ENCODE measurements around the gene KDM5A. TPM values are rescaled to one million over a fixed set of nuclear protein-coding genes. Genes with fewer than 3 reads are reported as not detected.

Gene KDM5A
- total and polyA plus RNA-seq, 10 donors, result 4.9 to 131 (median 79.3) TPM

DNA sequence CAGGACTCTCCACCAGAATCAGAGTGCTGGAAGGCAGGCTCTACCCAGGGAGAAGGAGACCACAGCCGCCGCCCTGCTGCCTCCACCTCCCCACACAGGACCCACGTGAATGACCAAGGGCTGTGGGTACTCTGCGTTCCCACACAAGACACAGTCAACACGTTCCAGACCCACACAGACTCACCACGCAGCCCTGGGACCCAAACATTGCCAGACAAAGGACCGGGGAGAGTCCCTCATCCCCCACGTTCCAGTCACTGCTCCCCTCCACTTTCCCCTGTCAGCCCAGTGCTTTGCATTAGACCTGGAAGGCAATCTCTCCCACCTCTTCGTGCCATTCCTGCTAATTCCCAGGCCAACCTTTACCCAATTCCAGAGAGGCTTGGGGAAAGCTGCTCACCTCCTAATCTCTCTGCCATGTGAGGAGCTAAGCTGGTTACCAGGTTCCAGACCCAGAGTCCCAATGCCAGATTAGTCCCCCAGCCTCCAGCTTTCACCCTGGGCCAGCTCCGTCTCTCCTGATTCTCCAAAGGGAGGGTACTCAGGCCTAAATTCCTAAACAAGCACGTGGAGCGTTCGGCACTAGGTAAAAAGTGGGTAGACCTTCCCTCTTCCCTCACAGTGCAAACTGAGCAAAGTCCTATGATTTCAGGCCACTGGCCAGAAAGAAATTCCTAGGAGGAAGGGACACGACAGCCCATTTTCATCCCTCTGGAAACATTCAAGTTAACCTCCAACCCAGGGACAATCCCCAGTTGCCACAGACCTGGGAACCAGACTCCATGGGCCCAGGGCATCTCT lies 131.4 kb downstream of the KDM5A start:
- H3K27ac ChIP-seq, result no peak overlapping the region
- DNase-seq, result no peak
- H3K36me3 ChIP-seq, result no peaks in the 10 kb centered on the region
- WGBS, 5 donors, result 66 to 81% (median 77%) methylated on average over 14 of the region's 14 CpGs
- H3K27me3 ChIP-seq (replicated peaks in 1 of 7), result peaks cover 0 to 76% (median 11%) of the 10 kb centered on the region in 7 donors
- intact Hi-C loops (cut with DNase I; ENCODE audit: low total_unique reads), result no loop called here
- no peak for TF ChIP-seq POLR2AphosphoS5 (IDR thresholded peaks at IDR 0.05)
- no peak for TF ChIP-seq CTCF (IDR thresholded peaks at IDR 0.05 in 8 of 11, conservative IDR thresholded peaks at IDR 0.05 in 3 of 11)
- no peak for TF ChIP-seq POLR2A (IDR thresholded peaks at IDR 0.05)
- no peaks in the 10 kb centered on the region for H3K9me3 ChIP-seq
- no peak overlapping the region for H3K4me3 ChIP-seq
- H3K4me1 ChIP-seq, result no peaks in the 10 kb centered on the region

- H3K4me3 ChIP-seq, result no peak overlapping the region
- 77 to 88% (median 80%) methylated on average over 3 of the region's 3 CpGs for WGBS, 5 donors
- no peaks in the 10 kb centered on the region for H3K9me3 ChIP-seq
- no peaks in the 10 kb centered on the region for H3K4me1 ChIP-seq
- DNase-seq, result no peak
- no peaks in the 10 kb centered on the region for H3K36me3 ChIP-seq
- peaks cover 0 to 70% (median 11%) of the 10 kb centered on the region in 7 donors for H3K27me3 ChIP-seq (replicated peaks in 1 of 7)
- H3K27ac ChIP-seq, result no peak overlapping the region
- intact Hi-C loops (cut with DNase I; ENCODE audit: low total_unique reads), result no loop called here
- TF ChIP-seq CTCF (IDR thresholded peaks at IDR 0.05 in 8 of 11, conservative IDR thresholded peaks at IDR 0.05 in 3 of 11), result no peak
- no peak for TF ChIP-seq POLR2A (IDR thresholded peaks at IDR 0.05)
Measured at GRCh38 chr12:256958-257357, 132.2 kb downstream of the KDM5A start.

DNA sequence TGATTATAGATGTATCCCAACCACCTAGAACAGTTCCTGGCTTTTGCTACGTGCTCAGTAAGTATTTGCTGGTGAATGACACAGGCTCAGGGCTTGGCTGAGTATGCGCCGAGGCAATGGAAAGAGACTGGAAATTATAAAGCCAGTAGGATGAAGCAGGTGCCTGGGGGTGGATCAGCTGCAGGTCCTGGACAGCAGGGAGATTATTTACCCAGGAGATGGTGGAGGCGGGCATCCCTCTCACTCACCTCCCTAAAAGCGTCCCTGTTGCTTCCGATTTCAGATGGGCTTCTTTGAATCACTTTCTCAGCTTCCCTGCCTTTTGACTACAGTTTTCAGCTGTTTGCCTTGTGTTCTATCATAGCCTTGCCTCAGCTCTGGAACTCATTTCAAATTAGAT lies 132.9 kb downstream of the KDM5A start:
- H3K4me3 ChIP-seq, result no peak overlapping the region
- no peak overlapping the region for H3K27ac ChIP-seq
- H3K9me3 ChIP-seq, result no peaks in the 10 kb centered on the region
- 93 to 97% (median 94%) methylated on average over 6 of the region's 6 CpGs for WGBS, 5 donors
- H3K36me3 ChIP-seq, result no peaks in the 10 kb centered on the region
- intact Hi-C loops (cut with DNase I; ENCODE audit: low total_unique reads), result no loop called here
- peaks cover 0 to 63% (median 11%) of the 10 kb centered on the region in 7 donors for H3K27me3 ChIP-seq (replicated peaks in 1 of 7)
- DNase-seq, result no peak
- TF ChIP-seq CTCF (IDR thresholded peaks at IDR 0.05 in 8 of 11, conservative IDR thresholded peaks at IDR 0.05 in 3 of 11), result no peak
- no peak for TF ChIP-seq POLR2AphosphoS5 (IDR thresholded peaks at IDR 0.05)
- no peak for TF ChIP-seq POLR2A (IDR thresholded peaks at IDR 0.05)
- H3K4me1 ChIP-seq, result no peaks in the 10 kb centered on the region

GRCh38 chr12:254912-255311 lies 134.2 kb downstream of the KDM5A start:
- H3K36me3 ChIP-seq, result no peaks in the 10 kb centered on the region
- no peaks in the 10 kb centered on the region for H3K4me1 ChIP-seq
- no peak for DNase-seq
- H3K4me3 ChIP-seq, result no peak overlapping the region
- peaks cover 0 to 54% (median 11%) of the 10 kb centered on the region in 7 donors for H3K27me3 ChIP-seq (replicated peaks in 1 of 7)
- intact Hi-C loops (cut with DNase I; ENCODE audit: low total_unique reads), result no loop called here
- TF ChIP-seq POLR2A (IDR thresholded peaks at IDR 0.05) (no peak), CTCF (IDR thresholded peaks at IDR 0.05 in 8 of 11, conservative IDR thresholded peaks at IDR 0.05 in 3 of 11) (no peak), POLR2AphosphoS5 (IDR thresholded peaks at IDR 0.05) (no peak)
- 79 to 88% (median 85%) methylated on average over 9 of the region's 9 CpGs for WGBS, 5 donors
- H3K27ac ChIP-seq, result no peak overlapping the region
- no peaks in the 10 kb centered on the region for H3K9me3 ChIP-seq

All from spleen (tissue), 11 donors.